Right cardiac atrium (tissue), 5 donors: ENCODE measurements around the gene SPAG8. TPM values are rescaled to one million over a fixed set of nuclear protein-coding genes. Genes with fewer than 3 reads are reported as not detected.
A peak's percentile ranks its signal among the peaks of the same experiment; 100 is the strongest.

Experiments used
- ATAC-seq, 2 donors: fragments of 200-7000 bp; cut with Tn5 transposase; one replicate each; pipeline versions ENCODE4 v1.8.0 to v1.9.1; 2020; ENCODE audit warnings: moderate library complexity in 2 of 2, mild to moderate bottlenecking in 1 of 2
- DNase-seq, 3 donors: peaks; one replicate each; pipeline ENCODE4 v3.0.0-alpha.2; 2020
- H3K27ac ChIP-seq: one replicate; pipeline ENCODE4 v1.5.1; 2013; ENCODE audit warnings: mild to moderate bottlenecking, low read length, control low read depth, moderate library complexity
- H3K27me3 ChIP-seq: one replicate; pipeline ENCODE4 v1.6.1; 2013; ENCODE audit not compliant: control insufficient read depth, insufficient read depth
- H3K4me1 ChIP-seq: one replicate; pipeline ENCODE4 v1.6.1; 2013; ENCODE audit warnings: low read length; ENCODE audit not compliant: control insufficient read depth, insufficient read depth
- H3K4me3 ChIP-seq: one replicate; pipeline ENCODE4 v1.5.1; 2013; ENCODE audit warnings: low read length, control low read depth
- H3K9me3 ChIP-seq: one replicate; pipeline ENCODE4 v1.6.1; 2013; ENCODE audit warnings: low read length; ENCODE audit not compliant: control insufficient read depth
- WGBS: extraction: QIAGEN DNeasy Blood & Tissue Kit; methylation state at CpG from one replicate; pipeline ENCODE4 v1.1.7; 2013; 5-methylcytosine and 5-hydroxymethylcytosine counted together
- intact Hi-C, 4 donors: fragments of 100-400 bp; cut with DNase I; formaldehyde crosslinking; loops; one replicate each; pipeline versions ENCODE4 v1.11.0 to v1.14.0; 2022 to 2023
- polyA plus RNA-seq: library from polyadenylated mRNA; stranded (reverse); fragments of 200-250 nt; gene quantifications from one replicate; pipeline ENCODE4 v1.2.3, GENCODE V29; 2013
- total RNA-seq, 4 donors: library from RNA; stranded (reverse); fragmentation: NEBNext Ultra II Directional; extraction: Animal tissue kit (Norgen Biotek cat#: 25700); gene quantifications; one replicate each; pipeline ENCODE4 v1.2.1, GENCODE V29; 2021
- donor health status: healthy with polysubstance abuse.
- donor health status: DM: no; HTN: yes; CAD: no.
- donor health status: DM: no; HTN: no; CAD: no.
- donor health status: DM: no; HTN: yes; CAD: no; lungs with severe emphysema.
- donor health status: DM: yes; HTN: yes; CAD: no.

SPAG8 gene
- total and polyA plus RNA-seq, 5 donors = 2.6 to 6.0 (median 5.2) TPM

DNA sequence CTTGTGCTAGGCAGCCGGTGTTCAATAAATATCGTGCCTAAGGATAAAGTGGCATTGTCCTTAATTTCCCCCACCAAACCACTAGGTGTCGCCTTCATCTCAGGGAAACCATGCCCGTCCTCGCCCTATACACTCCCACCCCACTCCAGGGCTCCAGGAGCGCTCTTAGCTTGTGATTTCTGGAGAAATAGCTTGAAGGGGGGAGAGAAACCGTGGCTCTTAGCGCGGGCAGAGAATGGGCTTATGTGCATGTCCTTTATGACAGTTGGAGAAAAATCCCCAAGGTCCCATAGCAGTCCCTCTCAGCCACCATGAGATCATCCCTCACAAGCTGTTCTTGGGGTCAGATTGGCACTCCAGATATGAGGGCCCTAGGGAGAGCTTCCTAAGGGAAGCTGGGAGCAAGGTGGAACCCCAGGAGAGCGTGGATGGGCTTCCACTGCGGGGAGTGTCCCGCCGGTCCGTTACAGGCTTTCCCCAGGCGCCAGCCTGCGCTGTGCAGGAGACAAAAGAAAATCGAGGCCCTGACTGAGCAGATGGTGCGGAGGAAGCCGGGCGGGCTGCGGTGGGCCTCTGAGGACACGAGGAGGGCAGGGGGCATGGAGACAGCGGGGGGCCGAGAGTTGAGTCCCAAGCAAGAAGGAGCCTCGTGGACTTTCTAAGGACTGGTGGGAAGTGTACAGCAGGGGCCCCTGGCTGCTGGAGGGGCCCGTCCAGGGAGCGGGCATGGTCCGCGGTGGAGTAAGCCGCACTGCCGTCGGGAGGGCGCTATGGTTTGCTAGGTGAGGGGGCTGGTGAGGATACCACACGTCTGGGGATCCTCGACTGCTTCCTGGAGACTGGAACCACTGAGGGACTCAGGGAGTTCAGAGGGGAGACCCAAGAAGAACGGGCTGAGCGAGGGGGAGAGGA, 21.4 kb downstream of the SPAG8 start:
- 24% methylated on average over 37 of the region's 37 CpGs for WGBS
- intact Hi-C loops = loop anchor here (2.0 to 5.0 kb wide), 3 partner anchors 37 to 92 kb away; partner anchors contain the start of genes FAM221B (in 1 of the 4) and TMEM8B (in 1 of the 4)
- Histone ChIP-seq H3K27me3 (no peaks in the 10 kb centered on the region), H3K27ac (peak overlapping the region; percentile 41), H3K9me3 (no peaks in the 10 kb centered on the region), H3K4me3 (peak overlapping the region; percentile 58), H3K4me1 (no peaks in the 10 kb centered on the region)
- peak; percentile 73 to 84 (median 79) for DNase-seq
- peak; percentile 88 to 90 for ATAC-seq

DNA sequence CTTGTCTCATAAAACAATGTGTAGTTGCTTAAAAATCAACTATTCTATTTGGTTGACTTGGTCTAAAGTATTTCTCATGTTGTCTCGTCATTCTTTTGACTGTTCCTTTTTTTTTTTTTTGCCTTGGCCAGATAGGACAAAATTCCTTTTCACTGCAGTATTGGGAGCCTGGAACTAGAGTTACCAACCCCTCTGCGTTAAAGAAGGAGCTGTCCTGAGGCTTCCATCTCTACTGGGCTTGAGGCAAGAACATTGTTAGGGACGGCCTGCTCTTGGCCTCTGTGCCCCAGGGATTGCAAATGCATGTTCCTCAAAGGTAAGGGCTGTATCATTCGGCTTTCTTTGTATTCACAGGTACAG, 22.1 kb downstream of the SPAG8 start:
- intact Hi-C loops = loop anchor here (2.0 to 5.0 kb wide), 3 partner anchors 37 to 93 kb away; partner anchors contain the start of genes FAM221B (in 1 of the 4) and TMEM8B (in 1 of the 4)
- no peak overlapping the region for H3K27ac ChIP-seq
- no peak overlapping the region for H3K4me3 ChIP-seq
- no peaks in the 10 kb centered on the region for H3K27me3 ChIP-seq
- DNase-seq (no peak), ATAC-seq (no peak)
- H3K4me1 ChIP-seq = no peaks in the 10 kb centered on the region
- 30% methylated on average over 4 of the region's 4 CpGs for WGBS
- H3K9me3 ChIP-seq = no peaks in the 10 kb centered on the region

DNA sequence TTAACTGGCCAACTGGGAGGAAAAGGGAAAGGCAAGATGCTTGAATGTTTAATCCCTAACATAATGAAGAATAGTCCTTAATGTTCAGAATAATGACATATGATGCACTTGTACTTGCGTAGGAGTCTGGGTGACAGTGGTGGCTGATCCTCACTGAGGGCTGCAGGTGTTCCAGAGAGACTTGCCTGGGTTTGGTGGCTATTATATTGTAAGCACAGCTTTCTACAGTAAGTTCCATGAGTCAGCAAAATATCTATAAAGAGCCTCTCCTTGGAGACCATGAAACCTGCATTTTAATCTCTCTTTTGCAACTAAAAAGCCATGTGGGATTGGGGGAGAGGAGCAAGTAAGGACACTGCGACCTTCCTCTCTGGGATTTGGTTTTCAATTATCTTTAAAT, 22.5 kb downstream of the SPAG8 start:
- no peak overlapping the region for H3K27ac ChIP-seq
- H3K4me1 ChIP-seq = no peaks in the 10 kb centered on the region
- DNase-seq (no peak), ATAC-seq (no peak)
- no peaks in the 10 kb centered on the region for H3K9me3 ChIP-seq
- intact Hi-C loops = no loop called here
- H3K27me3 ChIP-seq = no peaks in the 10 kb centered on the region
- WGBS = 90% methylated on average over 2 of the region's 2 CpGs
- H3K4me3 ChIP-seq = no peak overlapping the region

DNA sequence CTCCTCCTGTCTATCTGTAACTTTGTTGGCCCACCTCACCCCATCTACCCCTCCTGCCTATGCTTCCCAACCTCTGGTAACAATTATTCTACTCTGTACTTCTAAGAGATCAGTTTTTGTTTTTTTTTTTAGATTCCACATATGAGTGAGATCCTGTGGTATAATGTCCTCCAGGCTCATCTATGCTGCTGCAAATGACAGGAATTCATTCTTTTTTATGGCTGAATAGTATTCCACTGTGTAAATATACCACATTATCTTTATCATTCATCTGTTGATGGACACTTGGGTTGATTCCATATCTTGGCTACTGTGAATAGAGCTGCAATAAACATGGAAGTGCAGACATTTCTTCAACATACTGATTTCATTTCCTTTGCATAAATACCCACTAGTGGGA, 28.6 kb downstream of the SPAG8 start:
- ATAC-seq = no peak
- no peak overlapping the region for H3K27ac ChIP-seq
- intact Hi-C loops = no loop called here

DNA sequence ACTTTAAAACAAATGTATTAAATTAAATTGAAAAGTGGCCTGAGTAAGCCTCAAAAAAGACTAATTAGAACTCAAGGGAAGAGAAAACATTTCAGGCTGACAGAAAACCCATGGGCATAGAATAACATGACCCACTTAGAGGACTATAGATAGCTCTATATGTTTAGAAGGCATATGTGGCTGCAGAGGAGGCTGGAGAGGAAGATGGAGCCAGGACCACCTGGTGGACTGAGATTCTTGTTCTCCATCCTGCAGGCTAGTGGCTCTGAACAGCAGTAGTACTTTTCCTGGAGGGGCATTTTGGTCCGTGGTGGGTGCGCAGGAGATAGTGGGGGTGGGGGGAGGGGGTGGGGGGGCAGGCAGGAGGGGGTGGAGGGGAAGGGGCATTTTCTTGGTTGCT, 31.0 kb downstream of the SPAG8 start:
- H3K27ac ChIP-seq = no peak overlapping the region
- H3K4me1 ChIP-seq = peaks cover 2% of the 10 kb centered on the region
- no peak for ATAC-seq
- no peaks in the 10 kb centered on the region for H3K9me3 ChIP-seq
- no peak overlapping the region for H3K4me3 ChIP-seq
- intact Hi-C loops = no loop called here
- WGBS = 71% methylated on average over 2 of the region's 2 CpGs
- no peaks in the 10 kb centered on the region for H3K27me3 ChIP-seq
- DNase-seq = no peak

More for the DNA sequence above, 28.6 kb downstream of the SPAG8 start:
- Histone ChIP-seq H3K4me3 (no peak overlapping the region), H3K27me3 (no peaks in the 10 kb centered on the region), H3K9me3 (no peaks in the 10 kb centered on the region), H3K4me1 (no peaks in the 10 kb centered on the region)
- no peak for DNase-seq

DNA sequence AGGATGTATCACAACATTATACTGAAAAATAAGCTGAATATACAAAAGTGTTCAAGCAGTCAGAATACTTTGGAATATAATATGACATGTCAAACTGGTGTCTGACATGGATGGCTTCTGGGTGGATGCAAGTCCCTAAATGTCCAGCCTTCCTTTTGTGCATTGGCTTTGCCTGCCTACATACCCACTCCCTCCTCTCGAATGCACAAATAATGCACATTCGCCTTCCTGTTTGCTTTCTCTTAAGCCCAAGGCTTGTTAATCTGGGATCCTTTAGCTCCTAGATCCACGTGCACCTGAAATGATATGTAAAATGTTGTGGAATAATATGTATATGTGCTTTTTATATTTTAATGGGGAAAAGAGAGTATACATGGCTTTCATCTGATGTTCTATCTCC, 33.6 kb downstream of the SPAG8 start:
- Histone ChIP-seq H3K27ac (no peak overlapping the region), H3K4me3 (no peak overlapping the region), H3K27me3 (no peaks in the 10 kb centered on the region), H3K4me1 (peaks cover 6% of the 10 kb centered on the region), H3K9me3 (no peaks in the 10 kb centered on the region)
- intact Hi-C loops = no loop called here
- ATAC-seq (no peak), DNase-seq (no peak)
- 92% methylated on average over 3 of the region's 3 CpGs for WGBS

DNA sequence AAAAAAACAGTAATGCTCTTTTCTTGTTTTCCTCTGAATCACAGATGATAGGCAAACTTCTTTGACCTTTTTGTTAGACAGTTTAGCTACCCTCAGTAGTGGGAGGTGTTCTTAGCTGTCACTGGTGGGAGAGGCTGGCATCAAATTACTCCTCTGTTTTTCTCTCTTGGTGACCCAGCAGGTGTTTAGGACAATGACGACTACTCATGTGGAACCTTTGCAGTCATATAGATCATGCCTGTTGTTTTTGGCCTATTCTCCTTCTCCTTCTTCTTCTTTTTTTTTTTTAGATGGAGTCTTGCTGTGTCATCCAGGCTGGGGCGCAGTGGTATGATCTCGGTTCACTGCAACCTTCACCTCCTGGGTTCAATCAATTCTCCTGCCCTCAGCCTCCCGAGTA, 36.0 kb downstream of the SPAG8 start:
- DNase-seq (no peak), ATAC-seq (no peak)
- Histone ChIP-seq H3K4me1 (peaks cover 8% of the 10 kb centered on the region), H3K27me3 (no peaks in the 10 kb centered on the region), H3K9me3 (no peaks in the 10 kb centered on the region), H3K4me3 (no peak overlapping the region), H3K27ac (no peak overlapping the region)
- WGBS = 83% methylated on average over 4 of the region's 4 CpGs
- intact Hi-C loops = no loop called here

DNA sequence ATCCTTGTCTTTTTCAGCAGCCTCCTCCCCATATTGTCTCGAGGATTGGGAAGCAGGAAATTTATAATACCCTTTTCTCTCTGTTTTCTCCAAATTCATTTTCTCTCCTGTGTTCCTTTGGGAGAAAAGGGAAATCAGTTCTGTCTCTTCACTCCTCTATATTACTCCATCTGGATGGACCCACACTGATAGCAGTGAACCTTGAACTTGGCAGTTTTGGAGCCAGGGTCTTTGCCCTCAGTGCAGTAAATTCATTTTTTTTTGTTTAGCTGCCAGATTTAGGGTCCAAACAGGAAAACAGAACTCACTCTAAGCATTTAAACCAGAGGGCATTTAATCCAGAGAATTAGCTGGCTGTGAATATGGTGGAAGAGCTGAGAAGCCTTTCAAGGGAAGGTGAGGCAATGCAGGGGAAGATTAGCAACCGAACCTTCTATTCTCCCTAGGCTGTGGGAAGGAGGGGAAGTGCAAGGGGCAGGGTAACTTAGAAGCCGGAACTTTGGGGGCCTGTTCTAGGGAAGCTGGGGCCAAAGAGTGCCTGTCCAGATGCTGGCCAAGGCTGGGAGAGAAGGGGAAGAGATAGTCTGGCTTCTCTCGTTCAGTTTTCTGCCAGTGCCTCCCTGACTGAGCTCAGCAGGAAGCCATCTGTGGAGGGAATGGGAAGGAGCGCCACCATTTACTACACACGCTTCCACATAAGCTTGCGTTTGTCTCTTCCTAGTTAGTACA, 37.0 kb downstream of the SPAG8 start:
- H3K27ac ChIP-seq = peak overlapping the region; percentile 30
- no peak overlapping the region for H3K4me3 ChIP-seq
- 39% methylated on average over 7 of the region's 7 CpGs for WGBS
- intact Hi-C loops = no loop called here
- H3K9me3 ChIP-seq = no peaks in the 10 kb centered on the region
- H3K4me1 ChIP-seq = peaks cover 12% of the 10 kb centered on the region
- ATAC-seq (peak; percentile 67 to 79), DNase-seq (peak in 2 of 3 donors; percentile 38 to 66)
- no peaks in the 10 kb centered on the region for H3K27me3 ChIP-seq

DNA sequence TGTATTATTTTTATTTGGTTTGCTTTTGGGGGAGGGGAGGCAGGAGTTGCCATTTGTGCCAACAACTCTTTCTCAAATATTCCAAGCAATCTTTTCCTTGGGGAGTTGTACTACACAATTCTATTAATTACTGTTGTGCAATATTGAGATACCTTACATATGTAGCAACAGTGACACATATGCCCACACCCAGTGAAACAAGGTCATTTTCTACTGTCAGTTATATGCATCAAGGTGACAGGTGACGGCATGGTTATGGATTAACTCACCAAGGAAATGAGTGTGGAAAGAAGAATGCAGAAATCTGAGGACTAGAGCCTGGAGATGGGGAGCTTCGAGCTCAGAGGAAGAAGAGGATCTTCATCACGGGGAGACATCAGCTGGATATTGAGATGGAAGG, 40.1 kb downstream of the SPAG8 start:
- intact Hi-C loops = no loop called here
- Histone ChIP-seq H3K9me3 (no peaks in the 10 kb centered on the region), H3K4me3 (no peak overlapping the region), H3K4me1 (peaks cover 12% of the 10 kb centered on the region), H3K27me3 (no peaks in the 10 kb centered on the region), H3K27ac (no peak overlapping the region)
- ATAC-seq = no peak
- DNase-seq = no peak
- WGBS = 89% methylated on average over 3 of the region's 3 CpGs

DNA sequence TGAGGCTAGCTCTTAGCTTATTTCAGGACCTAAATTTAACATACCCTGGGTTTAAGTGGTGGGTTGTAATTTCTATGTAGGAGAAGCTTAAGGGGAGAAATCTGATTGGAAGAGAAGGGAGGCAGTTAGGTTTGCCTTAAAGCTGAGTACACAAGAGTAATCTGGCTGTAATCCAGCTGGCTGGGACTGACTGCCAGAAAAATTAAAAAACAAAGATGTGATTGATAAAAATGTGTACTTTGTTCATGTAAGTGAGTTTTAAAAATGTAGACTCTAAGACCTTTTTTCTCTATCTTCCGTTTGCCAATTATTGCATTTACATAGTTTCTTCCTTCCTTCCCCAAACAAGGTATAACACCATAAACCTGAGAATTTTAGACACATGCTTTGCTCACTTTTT, 40.5 kb downstream of the SPAG8 start:
- Histone ChIP-seq H3K4me3 (no peak overlapping the region), H3K27me3 (no peaks in the 10 kb centered on the region), H3K9me3 (no peaks in the 10 kb centered on the region), H3K27ac (no peak overlapping the region), H3K4me1 (peaks cover 12% of the 10 kb centered on the region)
- no peak for ATAC-seq
- no peak for DNase-seq
- WGBS = 48% methylated on average over 1 of the region's 1 CpG
- intact Hi-C loops = no loop called here

DNA sequence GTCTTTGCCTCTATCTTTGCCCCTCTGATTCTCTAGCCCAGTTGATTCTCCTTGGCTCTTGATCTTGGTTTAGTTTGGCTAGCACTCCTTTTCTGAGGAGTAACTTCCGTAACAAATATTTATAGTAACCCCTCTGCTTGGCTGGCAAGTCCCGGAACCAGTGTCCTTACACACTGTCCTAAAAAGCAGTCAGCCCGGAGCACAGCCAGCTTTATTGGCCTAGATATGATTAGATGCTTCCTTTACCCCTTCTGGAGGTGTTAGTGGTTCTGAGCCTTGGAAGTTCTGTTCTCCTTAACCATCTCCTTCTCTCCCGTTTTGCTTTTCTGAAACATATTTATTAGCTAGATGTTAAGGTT, 41.0 kb downstream of the SPAG8 start:
- H3K9me3 ChIP-seq = no peaks in the 10 kb centered on the region
- intact Hi-C loops = no loop called here
- H3K4me3 ChIP-seq = no peak overlapping the region
- H3K4me1 ChIP-seq = peaks cover 10% of the 10 kb centered on the region
- DNase-seq = peak in 2 of 3 donors; percentile 51 to 82
- peak; percentile 89 for ATAC-seq
- H3K27me3 ChIP-seq = no peaks in the 10 kb centered on the region
- 6% methylated on average over 4 of the region's 4 CpGs for WGBS
- H3K27ac ChIP-seq = peak overlapping the region; percentile 58
